ENCODE measurements around the gene ZNF503.

ZNF503 gene

DNA sequence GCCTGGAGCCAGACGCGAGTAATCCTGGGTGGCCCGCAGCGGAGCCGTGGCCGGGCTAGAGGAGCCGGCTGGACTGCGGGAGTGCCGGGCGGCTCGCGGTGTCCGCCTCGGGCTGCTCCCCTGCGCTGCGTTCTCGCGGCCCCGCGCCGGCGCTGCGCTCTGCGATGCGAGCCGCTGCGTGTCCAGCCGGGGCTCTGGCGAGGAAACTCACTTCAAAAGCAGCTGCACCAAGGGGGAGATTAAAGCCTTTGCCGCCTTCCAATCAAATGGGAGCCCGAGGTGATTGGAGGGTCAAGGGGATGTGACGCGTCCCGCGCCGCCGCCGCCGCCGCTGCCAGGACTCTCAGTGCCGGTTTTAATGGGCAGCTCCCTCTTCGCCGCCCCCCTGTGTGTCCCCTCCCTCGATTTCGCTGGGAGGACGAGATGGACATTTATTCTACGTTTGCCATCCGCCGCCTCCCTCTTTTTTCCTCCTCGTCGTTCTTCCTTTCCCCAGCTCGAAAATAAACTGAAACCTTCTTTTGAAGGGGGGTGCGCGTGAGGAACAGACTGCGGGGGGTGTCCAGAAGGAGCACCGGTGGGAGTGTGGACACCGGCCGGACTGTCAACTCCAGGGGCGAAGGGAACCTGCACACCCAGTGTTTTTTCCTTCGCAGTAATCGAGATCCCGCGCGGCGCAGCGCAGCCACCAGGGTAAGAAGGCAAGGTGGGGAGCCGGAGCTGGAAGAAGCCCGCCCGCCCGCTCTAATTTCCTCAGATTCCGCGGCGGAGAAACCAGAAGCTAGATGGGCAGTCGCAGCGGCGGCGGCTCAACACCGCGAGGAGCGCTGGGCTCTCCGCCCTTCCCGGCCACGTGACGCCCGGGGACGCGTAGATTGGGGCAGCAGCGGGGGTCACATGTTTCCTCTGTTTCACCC, at the start of gene ZNF503:
Gene ZNF503, minus strand, starts transcription at position 196 of the 917 bp plus-strand sequence. CDS start 345 bp downstream, outside the sequence.
- no peak for DNase-seq (ENCODE audit: low read depth)

DNA sequence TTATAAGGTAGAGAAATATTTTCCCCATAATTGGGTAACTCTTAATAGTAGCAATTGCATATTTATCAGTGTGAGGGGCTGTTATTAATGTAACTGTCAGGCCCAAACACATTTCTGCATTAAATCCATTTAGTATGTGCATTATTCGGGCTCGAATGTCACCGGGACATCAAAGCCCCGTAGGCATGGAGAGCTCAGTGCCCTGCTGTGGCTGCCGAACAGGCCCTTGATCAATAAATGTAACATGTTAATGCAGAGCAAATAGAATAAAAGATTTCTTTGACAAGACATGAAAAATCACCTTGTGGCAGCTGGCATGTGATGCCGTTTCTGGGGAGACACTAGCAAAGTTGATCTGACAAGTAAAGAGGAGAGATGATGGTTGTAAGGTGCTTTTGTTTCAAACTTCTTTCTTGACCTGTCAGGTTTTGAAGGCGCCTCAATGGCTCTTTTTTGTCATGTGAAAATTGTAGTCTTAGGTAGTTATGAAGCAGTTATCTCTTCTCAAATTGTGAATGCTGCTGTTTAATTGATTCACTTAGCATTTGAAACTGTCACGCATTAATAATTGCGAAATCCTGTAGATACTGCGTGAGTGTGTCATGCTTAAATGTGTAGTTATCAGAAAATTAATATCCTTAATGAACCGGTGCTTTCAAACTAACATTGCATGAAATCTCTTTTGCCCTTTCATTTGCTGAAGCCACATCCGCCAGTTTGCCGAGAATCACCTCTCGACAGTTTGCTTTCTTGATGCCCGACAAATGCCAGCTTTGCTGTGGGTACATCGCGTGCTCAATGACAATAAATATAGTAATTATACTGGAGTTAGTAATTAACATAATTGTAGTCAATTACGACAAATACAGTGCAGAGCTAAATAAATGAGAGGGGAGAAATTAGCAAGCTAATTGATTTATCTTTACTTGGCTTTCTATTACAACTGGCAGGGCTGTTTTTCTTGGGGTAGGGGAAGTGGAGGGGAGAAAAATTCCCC, 49.4 kb upstream of the ZNF503 start:
- no peak for DNase-seq (ENCODE audit: low read depth)

DNA sequence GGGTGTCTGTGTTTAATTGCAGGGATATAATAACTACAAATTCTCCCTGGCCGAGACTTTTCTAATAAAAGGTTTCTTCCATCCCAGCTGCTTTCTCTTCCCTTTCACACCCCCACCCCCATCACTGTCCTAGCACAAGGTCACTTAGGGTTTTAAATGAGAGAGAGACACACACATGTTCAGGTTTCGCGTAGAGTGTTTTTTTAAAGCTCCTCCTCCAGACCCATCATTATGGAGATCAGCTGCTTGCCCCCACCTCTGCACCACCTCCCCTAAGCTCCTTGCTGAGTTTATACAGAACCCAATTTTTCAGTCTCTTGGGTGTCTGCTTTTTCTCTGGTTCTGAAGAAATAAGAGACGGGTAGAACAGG, 48.5 kb upstream of the ZNF503 start:
- no peak for DNase-seq (ENCODE audit: low read depth)

GRCh38 chr10:75449382-75450074, 48.0 kb upstream of the ZNF503 start:
- no peak for DNase-seq (ENCODE audit: low read depth)

DNA sequence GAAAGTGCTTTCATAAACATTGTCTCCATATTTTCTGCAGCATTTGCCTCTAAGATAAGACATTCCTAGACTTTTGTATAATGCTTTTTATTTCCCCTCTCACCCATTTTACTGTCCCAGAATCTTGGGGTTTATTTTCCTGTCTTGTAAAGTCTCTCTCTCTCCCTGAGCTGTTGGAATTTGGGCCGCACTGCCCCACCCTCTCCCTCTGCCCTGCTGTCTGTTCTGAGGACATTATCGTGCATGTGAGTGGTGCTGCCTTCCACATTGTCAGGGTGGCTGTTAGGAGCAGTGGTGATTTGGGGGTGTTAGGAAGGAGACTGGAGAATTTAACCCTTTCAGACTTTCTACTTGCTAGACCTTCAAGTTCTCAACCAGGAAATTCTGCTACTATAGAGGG, 46.6 kb upstream of the ZNF503 start:
- no peak for DNase-seq (ENCODE audit: low read depth)

- DNase-seq (ENCODE audit: low read depth): no peak
Observed at GRCh38 chr10:75446508-75446907, 44.9 kb upstream of the ZNF503 start.

GRCh38 chr10:75444781-75445386, 43.3 kb upstream of the ZNF503 start:
- no peak for DNase-seq (ENCODE audit: low read depth)

DNA sequence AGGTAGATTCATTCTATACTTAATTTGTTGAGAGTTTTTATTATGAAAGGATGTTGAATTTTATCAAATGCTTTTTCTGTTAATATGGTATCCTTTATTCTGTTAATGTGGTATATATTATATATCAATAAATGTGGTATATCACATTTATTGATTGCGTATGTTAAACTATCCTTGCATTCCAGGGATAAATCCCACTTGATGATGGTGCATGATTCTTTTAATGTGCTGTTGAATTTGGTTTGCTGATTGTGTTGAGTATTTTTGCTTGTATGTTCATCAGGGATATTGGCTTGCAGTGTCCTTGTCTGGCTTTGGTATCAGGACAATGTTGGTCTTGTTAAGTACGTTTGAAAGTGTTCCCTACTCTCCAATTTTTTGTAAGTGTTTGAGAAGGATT, 41.8 kb upstream of the ZNF503 start:
- no peak for DNase-seq (ENCODE audit: low read depth)

- no peak for DNase-seq (ENCODE audit: low read depth)
Observed at GRCh38 chr10:75441682-75442081, 40.1 kb upstream of the ZNF503 start.

GRCh38 chr10:75441196-75441595, 39.6 kb upstream of the ZNF503 start:
- no peak for DNase-seq (ENCODE audit: low read depth)

DNA sequence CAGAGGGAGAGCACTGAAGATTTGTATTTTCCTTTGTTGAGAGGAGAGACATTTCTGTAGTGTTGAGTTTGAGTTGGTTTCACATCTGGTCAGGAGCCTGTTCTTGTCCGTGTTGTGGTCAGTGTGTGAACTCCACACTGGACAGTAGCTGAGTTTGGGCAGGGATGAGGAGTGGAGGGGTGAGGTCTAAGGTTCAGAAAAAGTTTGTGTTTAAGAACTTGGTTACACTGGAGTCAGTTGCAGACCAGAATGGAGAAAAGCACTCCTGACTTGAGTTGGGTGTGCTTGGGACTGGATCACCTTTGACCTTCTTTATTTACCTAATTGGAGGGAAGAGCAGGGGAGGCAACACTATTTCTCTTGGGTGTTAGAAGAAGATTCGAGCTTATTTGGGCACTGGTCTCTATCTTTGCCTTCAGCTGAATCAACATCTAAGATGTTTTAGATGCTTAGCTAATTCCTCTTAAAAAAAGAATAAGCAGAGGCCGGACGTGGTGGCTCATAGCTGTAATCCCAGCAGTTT, 38.8 kb upstream of the ZNF503 start:
- no peak for DNase-seq (ENCODE audit: low read depth)

DNA sequence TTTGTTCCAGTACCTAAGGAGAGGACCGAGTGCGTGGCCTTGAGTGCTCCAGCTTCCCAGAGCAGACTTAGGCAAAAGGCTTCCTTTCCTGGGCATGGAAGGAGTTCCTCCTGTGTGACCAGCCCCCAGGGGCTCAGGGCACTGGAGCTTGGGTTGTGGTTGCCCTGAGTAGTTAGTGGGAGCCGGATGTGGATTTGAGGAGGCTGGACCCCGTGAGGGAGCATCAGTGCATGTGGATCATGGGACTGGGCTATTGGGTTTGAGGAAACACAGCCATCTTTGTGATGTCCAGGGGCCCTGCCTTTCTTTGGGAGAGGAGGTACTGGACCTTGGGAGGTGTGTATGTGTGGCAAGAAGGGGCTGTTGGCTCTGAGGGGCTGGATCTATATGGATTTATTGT, 38.2 kb upstream of the ZNF503 start:
- DNase-seq (ENCODE audit: low read depth): no peak

- no peak for DNase-seq (ENCODE audit: low read depth)
Observed at GRCh38 chr10:75438275-75438674, 36.7 kb upstream of the ZNF503 start.

- no peak for DNase-seq (ENCODE audit: low read depth)
Observed at GRCh38 chr10:75437693-75438092, 36.1 kb upstream of the ZNF503 start.

GRCh38 chr10:75436896-75437295, 35.3 kb upstream of the ZNF503 start:
- DNase-seq (ENCODE audit: low read depth): no peak

GRCh38 chr10:75435291-75435690, 33.7 kb upstream of the ZNF503 start:
- no peak for DNase-seq (ENCODE audit: low read depth)

DNA sequence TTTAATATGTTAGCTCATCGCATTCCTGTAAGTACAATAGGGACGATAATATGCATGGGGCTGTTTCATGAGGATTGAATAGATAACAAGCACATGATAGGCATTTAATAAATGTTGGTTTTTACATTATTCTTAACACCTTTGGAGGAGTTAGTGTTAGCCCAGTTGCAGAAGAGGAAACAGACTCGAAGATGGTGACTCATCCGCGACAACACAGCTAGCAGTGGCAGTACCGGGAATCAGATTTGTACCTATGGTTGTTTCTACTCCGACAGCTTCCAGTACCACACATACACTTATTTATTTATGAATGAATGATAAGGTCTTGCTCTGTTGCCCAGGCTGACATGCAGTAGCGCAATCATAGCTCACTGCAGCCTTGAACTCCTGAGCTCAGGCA, 32.7 kb upstream of the ZNF503 start:
- DNase-seq (ENCODE audit: low read depth): no peak

DNA sequence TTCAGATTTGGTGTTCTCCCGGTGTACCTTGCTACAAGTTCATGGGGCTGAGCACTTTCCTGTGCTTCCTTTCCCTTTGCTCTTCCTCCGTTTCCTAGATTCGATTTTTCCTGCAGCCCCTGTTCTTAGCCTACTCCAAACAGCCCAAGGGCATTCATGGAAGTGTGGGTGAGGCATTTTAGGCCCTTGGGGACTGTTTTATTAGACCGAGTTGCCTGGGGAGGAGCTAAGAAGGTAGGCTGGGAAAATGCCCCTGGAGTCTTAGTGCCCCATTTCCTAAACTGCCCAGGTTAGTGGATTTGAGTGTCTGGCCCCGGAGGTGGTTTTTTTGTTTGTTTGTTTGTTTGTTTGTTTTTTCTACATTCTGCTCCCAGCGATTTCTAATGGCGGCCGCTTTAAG, 31.7 kb upstream of the ZNF503 start:
- no peak for DNase-seq (ENCODE audit: low read depth)

- no peak for DNase-seq (ENCODE audit: low read depth)
Observed at GRCh38 chr10:75432763-75433162, 31.2 kb upstream of the ZNF503 start.

DNA sequence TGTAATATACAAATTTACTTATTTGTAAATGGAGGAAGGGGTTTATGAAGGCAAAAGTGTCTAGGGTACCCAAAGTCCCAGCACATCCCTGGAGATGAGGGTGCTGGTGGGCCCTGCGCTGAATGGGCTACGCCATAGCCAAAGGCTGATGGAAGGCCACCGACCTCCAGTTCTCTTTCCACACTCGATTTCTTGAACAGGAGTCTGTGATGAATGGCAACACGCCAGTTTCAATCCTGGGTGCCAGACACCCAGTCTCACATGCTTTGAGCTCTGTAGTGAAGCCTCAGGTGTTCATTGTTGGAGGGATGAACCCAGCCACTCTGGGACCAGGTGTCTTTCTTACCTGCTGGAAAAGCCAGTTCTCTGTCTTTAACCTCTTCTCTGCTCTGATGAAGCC, 30.6 kb upstream of the ZNF503 start:
- no peak for DNase-seq (ENCODE audit: low read depth)
